ENCODE results near the gene BICD1. TPM values are rescaled to one million over a fixed set of nuclear protein-coding genes. Genes with fewer than 3 reads are reported as not detected.

BICD1 gene
- 8.1 and 10.3 TPM in 2 replicates for total RNA-seq (2014; rRNA removed; shearing (Covaris generic))
- polyA plus RNA-seq (2015; cell fraction: cytosol; rRNA removed), result 12.7 and 19.2 TPM in 2 replicates
- polyA plus RNA-seq (2015; cell fraction: nucleus; rRNA removed), result 29.3 and 34.7 TPM in 2 replicates

- DNase-seq (ENCODE audit: low read depth, low spot score), result peak; percentile 79
- in situ Hi-C loops (cut with HindIII; ENCODE audit: low pct_unique_long_range_greater_than_20kb, low sequenced_read_pairs), result no loop called here
Measured at GRCh38 chr12:32106517-32107358, at the start of gene BICD1. Gene BICD1, plus strand, starts transcription at chr12:32106847. Its CDS starts 485 bp downstream, at chr12:32107332.

DNA sequence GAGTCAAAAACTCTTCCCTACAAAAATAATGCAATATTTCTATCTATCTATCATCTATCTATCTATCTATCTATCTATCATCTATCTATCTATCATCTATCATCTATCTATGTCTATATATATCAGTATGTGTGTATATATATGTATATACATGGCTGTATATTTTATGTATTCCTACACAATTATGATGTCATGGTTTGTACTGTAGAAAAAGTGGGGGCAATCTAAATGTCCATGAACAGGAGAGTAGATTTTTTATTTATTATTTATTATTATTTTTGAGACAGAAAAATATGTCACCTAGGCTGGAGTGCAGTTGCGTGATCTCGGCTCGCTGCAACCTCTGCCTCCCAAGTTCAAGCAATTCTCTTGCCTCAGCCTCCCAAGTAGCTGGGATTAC lies 45.6 kb upstream of the BICD1 start:
- DNase-seq (ENCODE audit: low read depth, low spot score), result no peak
- in situ Hi-C loops (cut with HindIII; ENCODE audit: low pct_unique_long_range_greater_than_20kb, low sequenced_read_pairs), result no loop called here

GRCh38 chr12:32062881-32063280 lies 43.8 kb upstream of the BICD1 start:
- DNase-seq (ENCODE audit: low read depth, low spot score), result no peak
- in situ Hi-C loops (cut with HindIII; ENCODE audit: low pct_unique_long_range_greater_than_20kb, low sequenced_read_pairs), result no loop called here

DNA sequence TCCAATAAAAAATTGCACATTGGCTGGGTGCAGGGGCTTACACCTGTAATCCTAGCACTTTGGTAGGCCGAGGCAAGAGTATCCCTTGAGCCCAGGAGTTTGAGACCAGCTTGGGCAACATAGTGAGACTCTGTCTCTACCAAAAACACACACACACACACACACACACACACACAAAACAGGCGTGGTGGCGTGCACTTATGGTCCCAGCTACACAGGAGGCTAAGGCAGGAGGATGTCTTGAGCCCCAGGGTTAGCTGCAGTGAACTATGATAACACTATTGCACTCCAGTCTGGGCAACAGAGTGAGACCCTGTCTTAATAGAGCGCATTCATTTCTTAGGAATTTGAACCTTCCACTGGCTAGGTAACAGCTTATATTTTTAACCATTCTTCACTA lies 42.9 kb upstream of the BICD1 start:
- in situ Hi-C loops (cut with HindIII; ENCODE audit: low pct_unique_long_range_greater_than_20kb, low sequenced_read_pairs), result no loop called here
- DNase-seq (ENCODE audit: low read depth, low spot score), result no peak

DNA sequence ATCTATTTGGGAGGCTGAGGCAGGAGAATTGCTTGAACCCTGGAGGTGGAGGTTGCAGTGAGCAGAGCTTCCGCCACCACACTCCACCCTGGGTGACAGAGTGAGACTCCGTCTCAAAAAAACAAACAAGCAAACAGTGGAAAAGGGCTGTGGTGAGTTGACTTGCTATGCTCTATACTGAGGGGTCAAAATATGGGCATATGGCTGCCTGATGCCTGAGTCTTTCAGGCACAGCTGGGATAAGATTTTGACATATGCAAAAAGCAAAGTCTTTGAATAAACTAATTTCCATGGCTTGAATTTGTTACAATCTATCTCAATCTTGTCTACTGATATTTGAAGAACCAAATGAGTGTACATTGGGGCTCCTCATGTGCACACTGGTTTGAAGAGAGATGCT lies 40.4 kb upstream of the BICD1 start:
- in situ Hi-C loops (cut with HindIII; ENCODE audit: low pct_unique_long_range_greater_than_20kb, low sequenced_read_pairs), result no loop called here

GRCh38 chr12:32069071-32069470 lies 37.6 kb upstream of the BICD1 start:
- no peak for DNase-seq (ENCODE audit: low read depth, low spot score)
- in situ Hi-C loops (cut with HindIII; ENCODE audit: low pct_unique_long_range_greater_than_20kb, low sequenced_read_pairs), result no loop called here

More for the DNA sequence above, 40.4 kb upstream of the BICD1 start:
- no peak for DNase-seq (ENCODE audit: low read depth, low spot score)

- DNase-seq (ENCODE audit: low read depth, low spot score), result no peak
- in situ Hi-C loops (cut with HindIII; ENCODE audit: low pct_unique_long_range_greater_than_20kb, low sequenced_read_pairs), result no loop called here
Measured at GRCh38 chr12:32069731-32070130, 36.9 kb upstream of the BICD1 start.

- in situ Hi-C loops (cut with HindIII; ENCODE audit: low pct_unique_long_range_greater_than_20kb, low sequenced_read_pairs), result no loop called here
Measured at GRCh38 chr12:32070370-32070769, 36.3 kb upstream of the BICD1 start.

DNA sequence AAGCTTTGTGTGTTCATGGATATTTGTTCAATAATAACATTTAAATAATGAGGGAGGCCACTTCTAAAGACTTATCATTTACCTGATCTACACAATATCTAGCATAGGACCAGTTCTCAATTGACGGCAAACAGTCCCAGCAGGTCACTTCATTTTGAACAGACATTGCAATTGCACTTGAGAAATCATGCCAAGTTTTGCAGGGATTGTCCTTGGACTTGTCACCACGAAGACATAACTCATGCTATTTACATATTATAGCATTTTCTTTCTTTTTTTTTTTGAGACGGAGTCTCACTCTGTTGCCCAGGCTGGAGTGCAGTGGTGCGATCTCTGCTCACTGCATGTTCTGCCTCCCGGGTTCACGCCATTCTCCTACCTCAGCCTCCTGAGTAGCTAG lies 34.5 kb upstream of the BICD1 start:
- in situ Hi-C loops (cut with HindIII; ENCODE audit: low pct_unique_long_range_greater_than_20kb, low sequenced_read_pairs), result no loop called here
- DNase-seq (ENCODE audit: low read depth, low spot score), result no peak

More at GRCh38 chr12:32070370-32070769, 36.3 kb upstream of the BICD1 start:
- DNase-seq (ENCODE audit: low read depth, low spot score), result no peak

- in situ Hi-C loops (cut with HindIII; ENCODE audit: low pct_unique_long_range_greater_than_20kb, low sequenced_read_pairs), result no loop called here
- DNase-seq (ENCODE audit: low read depth, low spot score), result no peak
Measured at GRCh38 chr12:32074432-32074831, 32.2 kb upstream of the BICD1 start.

GRCh38 chr12:32076941-32077340 lies 29.7 kb upstream of the BICD1 start:
- in situ Hi-C loops (cut with HindIII; ENCODE audit: low pct_unique_long_range_greater_than_20kb, low sequenced_read_pairs), result no loop called here
- no peak for DNase-seq (ENCODE audit: low read depth, low spot score)

GRCh38 chr12:32080435-32080834 lies 26.2 kb upstream of the BICD1 start:
- in situ Hi-C loops (cut with HindIII; ENCODE audit: low pct_unique_long_range_greater_than_20kb, low sequenced_read_pairs), result no loop called here
- no peak for DNase-seq (ENCODE audit: low read depth, low spot score)

DNA sequence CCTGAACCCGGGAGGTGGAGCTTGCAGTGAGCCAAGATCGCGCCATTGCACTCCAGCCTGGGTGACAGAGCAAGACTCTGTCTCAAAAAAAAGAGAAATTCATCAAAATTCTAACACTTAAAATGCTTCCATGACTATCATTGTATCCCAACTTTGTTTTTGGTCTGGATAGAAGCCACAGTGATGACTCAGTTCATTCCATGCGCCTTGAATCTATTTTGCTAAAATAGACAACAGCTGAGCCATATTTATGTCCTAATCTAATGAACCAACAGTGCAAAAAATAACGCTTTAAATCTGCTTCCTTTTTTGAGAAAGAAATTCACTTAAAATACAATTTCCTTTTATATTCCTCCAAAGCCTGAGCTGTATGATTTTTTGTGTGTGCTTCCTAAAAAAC lies 23.2 kb upstream of the BICD1 start:
- in situ Hi-C loops (cut with HindIII; ENCODE audit: low pct_unique_long_range_greater_than_20kb, low sequenced_read_pairs), result no loop called here
- no peak for DNase-seq (ENCODE audit: low read depth, low spot score)

DNA sequence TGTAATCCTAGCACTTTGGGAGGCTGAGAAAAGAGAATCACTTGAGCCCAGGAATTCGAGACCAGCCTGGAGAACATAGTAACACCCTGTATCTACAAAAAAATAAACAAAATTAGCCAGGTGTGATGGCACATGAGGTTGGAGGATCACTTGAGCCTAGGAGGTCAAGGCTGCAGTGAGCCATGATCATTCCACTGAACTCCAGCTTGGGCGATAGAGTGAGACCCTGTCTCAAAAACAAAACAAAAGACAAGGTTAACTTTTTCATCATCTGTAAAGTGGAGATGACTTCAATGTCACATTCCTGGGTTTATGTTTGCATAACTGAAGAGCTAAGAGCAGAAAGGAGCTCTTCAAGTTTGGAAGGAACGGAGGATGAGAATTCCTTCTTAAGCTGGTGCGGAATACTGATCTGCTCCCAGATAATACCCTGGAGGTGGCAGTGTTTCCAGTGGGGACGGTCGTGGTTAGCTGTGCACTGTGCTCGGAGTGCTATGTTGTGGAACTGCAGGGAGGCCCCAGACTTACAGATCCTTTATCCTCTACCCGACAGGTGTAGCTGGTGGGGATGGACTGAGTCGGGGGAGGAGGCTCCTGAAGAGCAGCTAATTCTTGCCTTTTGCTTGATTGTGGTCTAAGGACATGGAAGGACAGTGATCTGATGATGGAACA lies 22.5 kb upstream of the BICD1 start:
- in situ Hi-C loops (cut with HindIII; ENCODE audit: low pct_unique_long_range_greater_than_20kb, low sequenced_read_pairs), result no loop called here

GRCh38 chr12:32084753-32085152 lies 21.9 kb upstream of the BICD1 start:
- in situ Hi-C loops (cut with HindIII; ENCODE audit: low pct_unique_long_range_greater_than_20kb, low sequenced_read_pairs), result no loop called here
- DNase-seq (ENCODE audit: low read depth, low spot score), result no peak

More for the DNA sequence above, 22.5 kb upstream of the BICD1 start:
- no peak for DNase-seq (ENCODE audit: low read depth, low spot score)

DNA sequence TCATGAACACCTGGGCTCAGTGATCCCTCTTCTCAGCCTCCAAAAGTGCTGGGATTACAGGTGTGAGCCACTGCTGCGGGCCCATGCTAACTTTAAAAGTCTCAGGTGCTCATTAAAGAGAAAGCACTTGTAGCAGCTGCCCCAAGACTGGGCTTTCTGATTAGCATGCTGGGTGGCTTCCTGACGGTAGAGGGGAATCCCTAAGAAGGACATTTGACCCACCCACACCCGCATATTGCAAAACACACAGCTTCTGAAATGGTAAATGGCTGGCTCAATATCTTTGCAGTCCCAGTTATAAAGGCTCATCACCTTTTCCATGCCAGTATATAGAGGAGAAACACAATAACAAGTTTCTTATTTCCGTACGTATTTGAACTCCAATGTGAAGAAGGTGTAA lies 19.3 kb upstream of the BICD1 start:
- in situ Hi-C loops (cut with HindIII; ENCODE audit: low pct_unique_long_range_greater_than_20kb, low sequenced_read_pairs), result no loop called here
- no peak for DNase-seq (ENCODE audit: low read depth, low spot score)

- DNase-seq (ENCODE audit: low read depth, low spot score), result no peak
- in situ Hi-C loops (cut with HindIII; ENCODE audit: low pct_unique_long_range_greater_than_20kb, low sequenced_read_pairs), result no loop called here
Measured at GRCh38 chr12:32089156-32089555, 17.5 kb upstream of the BICD1 start.

DNA sequence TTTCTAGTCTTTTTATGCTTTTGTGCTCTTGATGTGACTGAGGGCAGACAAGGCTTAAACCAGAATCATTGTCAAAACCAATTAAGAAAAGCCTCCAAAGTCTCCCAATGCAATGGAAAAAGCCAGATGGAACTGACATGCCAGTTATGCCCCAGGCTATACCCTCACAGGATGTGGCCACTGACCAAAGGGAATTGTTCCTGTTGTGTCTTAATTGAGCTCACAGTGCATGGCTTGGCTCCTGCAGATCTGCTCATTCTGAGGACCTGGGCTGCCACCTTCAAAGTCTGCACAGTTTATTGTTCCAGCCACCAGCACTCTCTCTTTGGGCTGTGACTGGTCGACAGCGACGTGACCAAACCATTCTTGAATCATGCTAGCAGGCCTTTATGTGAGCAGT lies 17.1 kb upstream of the BICD1 start:
- peak; percentile 60 for DNase-seq (ENCODE audit: low read depth, low spot score)
- in situ Hi-C loops (cut with HindIII; ENCODE audit: low pct_unique_long_range_greater_than_20kb, low sequenced_read_pairs), result no loop called here

- in situ Hi-C loops (cut with HindIII; ENCODE audit: low pct_unique_long_range_greater_than_20kb, low sequenced_read_pairs), result no loop called here
- DNase-seq (ENCODE audit: low read depth, low spot score), result no peak
Measured at GRCh38 chr12:32091696-32092095, 15.0 kb upstream of the BICD1 start.
